Measurements from ENCODE around the gene FAM13A.

DNA sequence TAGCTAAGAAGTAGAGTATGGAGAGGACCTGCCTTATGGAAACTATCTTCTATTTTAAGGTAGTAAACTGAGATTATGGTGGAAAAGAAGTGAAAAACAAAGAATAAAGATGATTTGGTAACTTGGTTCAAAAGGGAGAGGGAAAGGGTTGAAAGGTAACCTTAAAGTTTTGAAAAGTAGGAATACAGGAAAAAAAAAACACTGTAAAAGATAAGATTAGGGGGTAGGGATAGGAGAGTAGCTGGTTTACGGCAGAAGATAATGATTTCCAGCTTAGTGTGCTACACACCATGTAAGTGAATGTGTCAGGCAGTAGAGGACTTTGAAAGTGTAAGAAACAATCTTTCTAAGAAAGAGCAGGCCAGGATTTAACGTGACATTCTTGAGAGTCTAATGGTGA is 35.3 kb downstream of the FAM13A start:
- TF ChIP-seq OSR2 (tag by site-specific recombination; IDR thresholded peaks at IDR 0.05) (no peak), ZNF140 (tag by site-specific recombination; IDR thresholded peaks at IDR 0.05) (no peak), KLF16 (tag by site-specific recombination; IDR thresholded peaks at IDR 0.05) (no peak), ZNF10 (tag by site-specific recombination; IDR thresholded peaks at IDR 0.05) (no peak), ZNF521 (tag by site-specific recombination; IDR thresholded peaks at IDR 0.05) (no peak), YY1 (tag by site-specific recombination; IDR thresholded peaks at IDR 0.05) (no peak), GLI2 (tag by site-specific recombination; IDR thresholded peaks at IDR 0.05; ENCODE audit: borderline replicate concordance, low read depth) (no peak), BCL11B (tag by site-specific recombination; IDR thresholded peaks at IDR 0.05; ENCODE audit: low read depth) (no peak), ZNF777 (tag by site-specific recombination; IDR thresholded peaks at IDR 0.05; ENCODE audit: borderline replicate concordance) (no peak), ZNF18 (tag by site-specific recombination; IDR thresholded peaks at IDR 0.05) (no peak)
- TF ChIP-seq, protein P1, sequence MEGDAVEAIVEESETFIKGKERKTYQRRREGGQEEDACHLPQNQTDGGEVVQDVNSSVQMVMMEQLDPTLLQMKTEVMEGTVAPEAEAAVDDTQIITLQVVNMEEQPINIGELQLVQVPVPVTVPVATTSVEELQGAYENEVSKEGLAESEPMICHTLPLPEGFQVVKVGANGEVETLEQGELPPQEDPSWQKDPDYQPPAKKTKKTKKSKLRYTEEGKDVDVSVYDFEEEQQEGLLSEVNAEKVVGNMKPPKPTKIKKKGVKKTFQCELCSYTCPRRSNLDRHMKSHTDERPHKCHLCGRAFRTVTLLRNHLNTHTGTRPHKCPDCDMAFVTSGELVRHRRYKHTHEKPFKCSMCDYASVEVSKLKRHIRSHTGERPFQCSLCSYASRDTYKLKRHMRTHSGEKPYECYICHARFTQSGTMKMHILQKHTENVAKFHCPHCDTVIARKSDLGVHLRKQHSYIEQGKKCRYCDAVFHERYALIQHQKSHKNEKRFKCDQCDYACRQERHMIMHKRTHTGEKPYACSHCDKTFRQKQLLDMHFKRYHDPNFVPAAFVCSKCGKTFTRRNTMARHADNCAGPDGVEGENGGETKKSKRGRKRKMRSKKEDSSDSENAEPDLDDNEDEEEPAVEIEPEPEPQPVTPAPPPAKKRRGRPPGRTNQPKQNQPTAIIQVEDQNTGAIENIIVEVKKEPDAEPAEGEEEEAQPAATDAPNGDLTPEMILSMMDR (tag by site-specific recombination; IDR thresholded peaks at IDR 0.05): no peak
